Pancreas (tissue), 10 donors: ENCODE results near the gene DPYSL4. TPM values are rescaled to one million over a fixed set of nuclear protein-coding genes. Genes with fewer than 3 reads are reported as not detected.

Source experiments
- ATAC-seq, 4 donors: fragments of 200-7000 bp; cut with Tn5 transposase; one replicate each; pipeline versions ENCODE4 v1.8.0 to v1.9.1; 2020; ENCODE audit warnings: mild to moderate bottlenecking in 4 of 4, moderate library complexity in 4 of 4
- DNase-seq, 6 donors: peaks; one replicate each; pipeline ENCODE4 v3.0.0-alpha.2; 2020
- FAIRE-seq: peaks from 2 replicates; lab custom pipeline; 2012; peaks lifted over from hg19 to GRCh38; lab: Jason Lieb, UNC
- H3K27ac ChIP-seq, 4 donors: fragments of 200-600 bp; sonication (generic); 1 replicate in 3 of 4; 2 replicates in 1 of 4; pipeline versions ENCODE4 v1.5.0 to v1.8.0; 2020
- H3K27me3 ChIP-seq, 4 donors: fragments of 200-600 bp; one replicate each; pipeline ENCODE4 v1.8.0; 2021
- H3K36me3 ChIP-seq, 3 donors: fragments of 200-600 bp; sonication (generic) in 1 of 3; one replicate each; pipeline versions ENCODE4 v1.5.0 to v1.8.0; 2020 to 2021
- H3K4me1 ChIP-seq, 3 donors: fragments of 200-600 bp; one replicate each; pipeline ENCODE4 v1.8.0; 2021
- H3K4me3 ChIP-seq, 4 donors: fragments of 200-600 bp; sonication (generic) in 2 of 4; one replicate each; pipeline versions ENCODE4 v1.5.0 to v1.8.0; 2020 to 2021
- H3K9me3 ChIP-seq, 4 donors: fragments of 200-600 bp; one replicate each; pipeline ENCODE4 v1.8.0; 2021
- CTCF ChIP-seq, 4 donors: fragments of 200-600 bp; sonication (generic) in 3 of 4; IDR thresholded peaks; one replicate each; pipeline versions ENCODE4 v1.5.0 to v1.8.0; 2021; ENCODE audit warnings: antibody characterized with exemption in 4 of 4
- WGBS, 2 donors: extraction: QIAGEN DNeasy Blood & Tissue Kit; methylation state at CpG; one replicate each; pipeline ENCODE4 v1.1.7; 2013; 5-methylcytosine and 5-hydroxymethylcytosine counted together
- intact Hi-C, 3 donors: fragments of 100-400 bp; cut with DNase I; formaldehyde crosslinking; loops; one replicate each; pipeline versions ENCODE4 v1.11.1 to v1.14.2; 2022
- polyA plus RNA-seq, 2 donors: library from polyadenylated mRNA; stranded (reverse); fragments of 200-250 nt; gene quantifications; one replicate each; pipeline ENCODE4 v1.2.3, GENCODE V29; 2013
- total RNA-seq, 6 donors: library from RNA; stranded (reverse); fragmentation: NEBNext Ultra II Directional in 4 of 6; extraction: Animal tissue kit (Norgen Biotek cat#: 25700) in 4 of 6; gene quantifications; one replicate each; pipeline versions ENCODE4 v1.2.1 to v1.2.4, GENCODE V29; 2021 to 2023
- donor health status: healthy with polysubstance abuse.
- donor health status: DM: no; HTN: no; CAD: no; lungs with moderate emphysema.
- donor health status: DM: no; HTN: no; CAD: no.
- donor health status: control.
- donor health status: control.
- donor health status: Bipolar disorder and iron deficiency.
- donor health status: DM: yes; HTN: yes; CAD: no.
- donor health status: DM: no; HTN: no; CAD: no.
- donor health status: DM: no; HTN: no; CAD: no.
- donor health status: DM: yes; HTN: yes; CAD: no.

Gene DPYSL4
- total and polyA plus RNA-seq, 8 donors = 0.46 to 2.8 (median 1.2) TPM

- H3K9me3 ChIP-seq = no peaks in the 10 kb centered on the region
- no peak overlapping the region for H3K4me3 ChIP-seq
- WGBS, 2 donors = 78 to 84% methylated on average over 27 of the region's 27 CpGs
- intact Hi-C loops = loop anchor here (5.0 to 10.0 kb wide), 3 partner anchors 126 to 408 kb away; no protein-coding TSS in a partner anchor
- H3K27ac ChIP-seq = no peak overlapping the region
- no peak for FAIRE-seq
- H3K36me3 ChIP-seq = no peaks in the 10 kb centered on the region
- no peak for TF ChIP-seq CTCF (IDR thresholded peaks at IDR 0.05)
- ATAC-seq = no peak
- no peaks in the 10 kb centered on the region for H3K4me1 ChIP-seq
- no peaks in the 10 kb centered on the region for H3K27me3 ChIP-seq
- DNase-seq = peak in 2 of 6 donors; percentile 12 to 50
Measured at GRCh38 chr10:132226586-132227405, 40.0 kb downstream of the DPYSL4 start.

DNA sequence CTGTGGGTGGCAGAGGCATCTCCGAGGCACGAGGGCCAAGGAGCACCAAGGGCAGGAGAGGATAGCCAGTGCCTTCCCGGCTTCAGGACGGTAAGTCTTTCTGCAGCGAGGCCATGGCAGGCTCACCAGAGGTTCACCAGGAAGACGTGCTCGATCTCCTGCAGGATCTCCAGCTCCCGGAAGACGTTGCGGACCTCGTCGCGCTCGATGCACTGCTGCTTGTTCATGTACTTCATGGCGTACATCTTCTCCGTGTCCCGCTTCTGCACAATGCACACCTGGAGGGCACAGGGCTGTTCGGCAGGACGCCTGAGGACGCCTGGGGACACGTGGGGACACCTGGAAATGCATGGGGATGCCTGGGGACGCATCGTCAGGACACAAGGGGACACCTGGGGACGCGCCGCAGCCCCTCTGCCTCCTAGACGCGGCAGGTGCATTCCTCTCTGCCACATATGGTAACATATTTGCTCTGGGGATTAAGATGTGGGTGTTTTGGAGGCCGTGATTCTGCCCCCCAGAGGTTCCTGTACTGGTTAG is 41.2 kb downstream of the DPYSL4 start:
- Histone ChIP-seq H3K9me3 (no peaks in the 10 kb centered on the region), H3K4me1 (no peaks in the 10 kb centered on the region), H3K27ac (no peak overlapping the region), H3K36me3 (no peaks in the 10 kb centered on the region), H3K4me3 (no peak overlapping the region), H3K27me3 (no peaks in the 10 kb centered on the region)
- TF ChIP-seq CTCF (IDR thresholded peaks at IDR 0.05) = no peak
- ATAC-seq (no peak), FAIRE-seq (no peak), DNase-seq (peak in 2 of 6 donors; percentile 10 to 50)
- intact Hi-C loops = loop anchor here (5.0 to 10.0 kb wide), 3 partner anchors 124 to 407 kb away; no protein-coding TSS in a partner anchor
- WGBS, 2 donors = 85 to 88% methylated on average over 29 of the region's 29 CpGs

- FAIRE-seq (no peak), DNase-seq (peak in 2 of 6 donors; percentile 7 to 32), ATAC-seq (no peak)
- Histone ChIP-seq H3K4me1 (no peaks in the 10 kb centered on the region), H3K27me3 (no peaks in the 10 kb centered on the region), H3K9me3 (no peaks in the 10 kb centered on the region), H3K36me3 (no peaks in the 10 kb centered on the region), H3K27ac (no peak overlapping the region), H3K4me3 (no peak overlapping the region)
- TF ChIP-seq CTCF (IDR thresholded peaks at IDR 0.05) = no peak
- WGBS, 2 donors = 90 to 93% methylated on average over 14 of the region's 14 CpGs
- intact Hi-C loops = loop anchor here (5.0 to 10.0 kb wide), 3 partner anchors 124 to 406 kb away; no protein-coding TSS in a partner anchor
Measured at GRCh38 chr10:132228616-132229015, 41.9 kb downstream of the DPYSL4 start.

- intact Hi-C loops = loop anchor here (5.0 to 10.0 kb wide), 3 partner anchors 123 to 406 kb away; no protein-coding TSS in a partner anchor
- 55 to 67% methylated on average over 6 of the region's 6 CpGs for WGBS, 2 donors
- H3K27ac ChIP-seq = no peak overlapping the region
- no peaks in the 10 kb centered on the region for H3K27me3 ChIP-seq
- ATAC-seq (no peak), DNase-seq (peak in 2 of 6 donors; percentile 19 to 32), FAIRE-seq (no peak)
- no peaks in the 10 kb centered on the region for H3K36me3 ChIP-seq
- no peak overlapping the region for H3K4me3 ChIP-seq
- TF ChIP-seq CTCF (IDR thresholded peaks at IDR 0.05) = no peak
- H3K9me3 ChIP-seq = no peaks in the 10 kb centered on the region
- no peaks in the 10 kb centered on the region for H3K4me1 ChIP-seq
Measured at GRCh38 chr10:132229096-132229495, 42.3 kb downstream of the DPYSL4 start.
